ENCODE data around the gene PHF2. TPM values are rescaled to one million over a fixed set of nuclear protein-coding genes. Genes with fewer than 3 reads are reported as not detected.
"Not testable (repeated sequence)": the region's sequence is repeated elsewhere in the genome, so short reads cannot be mapped to it uniquely, and the experiment has no call there.

Gene PHF2
- total RNA-seq, 1 donor from 2014 or later, result 22.9 TPM

DNA sequence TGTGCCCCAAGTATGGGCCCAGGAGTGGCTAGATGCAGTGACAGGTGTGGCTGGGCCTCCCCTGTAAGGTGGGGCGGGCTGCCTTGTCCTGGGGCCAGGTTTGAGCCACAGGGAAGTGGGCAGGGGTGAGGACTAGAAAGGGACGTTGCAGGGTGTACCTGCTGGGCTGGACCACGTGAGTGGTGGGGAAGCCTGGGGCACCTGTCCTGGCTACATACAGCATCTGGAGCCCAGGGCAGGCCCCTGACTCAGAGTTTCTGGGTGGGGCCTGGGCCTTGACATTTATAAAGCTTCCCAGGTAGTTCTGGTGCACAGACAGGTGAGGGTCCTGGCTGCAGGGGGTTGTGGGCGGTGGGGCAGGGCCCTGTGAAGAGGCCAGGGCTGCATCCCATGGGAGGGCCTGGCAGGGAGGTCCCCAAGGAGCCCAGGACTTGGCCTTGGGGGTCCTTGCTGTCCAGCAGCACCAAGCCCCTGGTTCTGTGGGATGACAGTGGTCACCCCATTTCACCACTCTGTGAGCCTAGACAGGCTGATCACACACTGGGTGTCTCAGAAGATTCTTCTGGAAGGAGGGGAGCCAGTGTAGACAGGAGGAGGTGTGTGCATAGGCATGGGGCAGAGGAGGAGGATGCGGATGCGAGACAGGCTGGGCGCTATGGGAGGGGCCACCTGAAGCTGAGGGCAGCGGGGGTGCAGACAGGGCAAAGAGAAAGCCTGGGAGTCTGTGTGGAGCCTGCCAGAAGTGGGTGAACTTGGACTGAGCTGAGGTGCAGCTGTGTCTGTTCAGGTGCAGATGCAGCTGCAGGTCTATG lies 94.0 kb downstream of the PHF2 start:
- Mint-ChIP-seq H3K9me3 (ENCODE audit: unreplicated experiment) (peaks cover 4% of the 10 kb centered on the region), H3K27me3 (ENCODE audit: unreplicated experiment) (peaks cover 4% of the 10 kb centered on the region), H3K4me1 (ENCODE audit: low read depth, unreplicated experiment) (peaks cover 6% of the 10 kb centered on the region), H3K27ac (ENCODE audit: unreplicated experiment) (no peak overlapping the region), H3K36me3 (ENCODE audit: unreplicated experiment) (no peaks in the 10 kb centered on the region), H3K4me3 (ENCODE audit: unreplicated experiment) (no peak overlapping the region)
- DNase-seq, result peak; percentile 65
- TF ChIP-seq, protein P1, sequence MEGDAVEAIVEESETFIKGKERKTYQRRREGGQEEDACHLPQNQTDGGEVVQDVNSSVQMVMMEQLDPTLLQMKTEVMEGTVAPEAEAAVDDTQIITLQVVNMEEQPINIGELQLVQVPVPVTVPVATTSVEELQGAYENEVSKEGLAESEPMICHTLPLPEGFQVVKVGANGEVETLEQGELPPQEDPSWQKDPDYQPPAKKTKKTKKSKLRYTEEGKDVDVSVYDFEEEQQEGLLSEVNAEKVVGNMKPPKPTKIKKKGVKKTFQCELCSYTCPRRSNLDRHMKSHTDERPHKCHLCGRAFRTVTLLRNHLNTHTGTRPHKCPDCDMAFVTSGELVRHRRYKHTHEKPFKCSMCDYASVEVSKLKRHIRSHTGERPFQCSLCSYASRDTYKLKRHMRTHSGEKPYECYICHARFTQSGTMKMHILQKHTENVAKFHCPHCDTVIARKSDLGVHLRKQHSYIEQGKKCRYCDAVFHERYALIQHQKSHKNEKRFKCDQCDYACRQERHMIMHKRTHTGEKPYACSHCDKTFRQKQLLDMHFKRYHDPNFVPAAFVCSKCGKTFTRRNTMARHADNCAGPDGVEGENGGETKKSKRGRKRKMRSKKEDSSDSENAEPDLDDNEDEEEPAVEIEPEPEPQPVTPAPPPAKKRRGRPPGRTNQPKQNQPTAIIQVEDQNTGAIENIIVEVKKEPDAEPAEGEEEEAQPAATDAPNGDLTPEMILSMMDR (IDR thresholded peaks at IDR 0.05; ENCODE audit: partially characterized antibody, unreplicated experiment), result no peak

DNA sequence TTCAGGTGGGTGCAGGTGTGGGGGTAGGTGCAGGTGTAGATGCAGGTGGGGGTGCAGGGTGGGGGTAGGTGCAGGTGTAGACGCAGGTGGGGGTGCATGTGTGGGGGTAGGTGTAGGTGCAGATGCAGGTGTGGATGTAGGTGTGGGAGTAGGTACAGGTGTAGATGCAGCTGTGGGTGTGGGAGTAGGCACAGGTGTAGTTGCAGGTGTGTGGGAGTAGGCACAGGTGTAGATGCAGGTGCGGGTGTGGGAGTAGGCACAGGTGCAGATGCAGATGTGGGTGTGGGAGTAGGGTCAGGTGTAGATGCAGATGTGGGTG lies 94.6 kb downstream of the PHF2 start:
- peaks cover 6% of the 10 kb centered on the region for H3K4me1 Mint-ChIP-seq (ENCODE audit: low read depth, unreplicated experiment)
- H3K9me3 Mint-ChIP-seq (ENCODE audit: unreplicated experiment), result peaks cover 4% of the 10 kb centered on the region
- DNase-seq, result no peak
- no peaks in the 10 kb centered on the region for H3K36me3 Mint-ChIP-seq (ENCODE audit: unreplicated experiment)
- H3K27ac Mint-ChIP-seq (ENCODE audit: unreplicated experiment), result no peak overlapping the region
- TF ChIP-seq, protein P1 (IDR thresholded peaks at IDR 0.05; ENCODE audit: partially characterized antibody, unreplicated experiment), result no peak
- H3K27me3 Mint-ChIP-seq (ENCODE audit: unreplicated experiment), result peaks cover 4% of the 10 kb centered on the region
- H3K4me3 Mint-ChIP-seq (ENCODE audit: unreplicated experiment), result no peak overlapping the region

GRCh38 chr9:93672330-93673020 lies 96.1 kb downstream of the PHF2 start:
- H3K27me3 Mint-ChIP-seq (ENCODE audit: unreplicated experiment); H3K4me1 Mint-ChIP-seq (ENCODE audit: low read depth, unreplicated experiment); H3K27ac Mint-ChIP-seq (ENCODE audit: unreplicated experiment); DNase-seq; H3K4me3 Mint-ChIP-seq (ENCODE audit: unreplicated experiment); H3K36me3 Mint-ChIP-seq (ENCODE audit: unreplicated experiment); H3K9me3 Mint-ChIP-seq (ENCODE audit: unreplicated experiment): not testable (repeated sequence)

- no peak for DNase-seq
- H3K4me3 Mint-ChIP-seq (ENCODE audit: unreplicated experiment), result no peak overlapping the region
These were observed 96.8 kb downstream of the PHF2 start for GRCh38 chr9:93673021-93673838.

DNA sequence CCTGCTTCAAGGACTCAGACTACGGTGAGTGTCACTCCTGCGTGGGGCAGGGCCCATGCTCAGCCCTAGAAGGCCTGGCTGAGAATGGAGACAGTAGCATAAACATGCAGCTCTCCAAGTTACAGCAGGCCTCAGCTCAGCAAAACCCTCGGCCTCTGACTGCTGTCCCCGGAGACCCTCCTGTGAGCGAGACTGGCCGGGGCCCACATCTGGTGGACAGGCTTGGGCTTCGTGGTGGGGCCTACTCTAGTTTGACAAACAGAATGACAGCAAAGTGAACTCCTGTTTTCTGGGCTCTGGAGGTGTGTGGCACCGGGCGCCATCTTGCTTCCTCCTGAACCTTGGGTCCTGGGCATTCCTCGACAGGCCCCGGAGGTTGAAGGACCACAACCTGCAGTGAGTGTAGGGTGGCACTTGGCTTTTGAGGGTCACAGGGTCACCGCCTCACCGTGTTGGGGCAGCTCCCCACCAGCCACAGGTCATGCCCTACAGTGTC lies 97.5 kb downstream of the PHF2 start:
- H3K4me1 Mint-ChIP-seq (ENCODE audit: low read depth, unreplicated experiment), result no peaks in the 10 kb centered on the region
- no peak overlapping the region for H3K27ac Mint-ChIP-seq (ENCODE audit: unreplicated experiment)
- DNase-seq, result peak; percentile 35
- H3K36me3 Mint-ChIP-seq (ENCODE audit: unreplicated experiment), result no peaks in the 10 kb centered on the region
- H3K4me3 Mint-ChIP-seq (ENCODE audit: unreplicated experiment), result no peak overlapping the region
- TF ChIP-seq, protein P1 (IDR thresholded peaks at IDR 0.05; ENCODE audit: partially characterized antibody, unreplicated experiment), result no peak
- H3K9me3 Mint-ChIP-seq (ENCODE audit: unreplicated experiment), result peaks cover 4% of the 10 kb centered on the region
- H3K27me3 Mint-ChIP-seq (ENCODE audit: unreplicated experiment), result peaks cover 1% of the 10 kb centered on the region

More at GRCh38 chr9:93673021-93673838, 96.8 kb downstream of the PHF2 start:
- Mint-ChIP-seq H3K27ac (ENCODE audit: unreplicated experiment) (no peak overlapping the region), H3K27me3 (ENCODE audit: unreplicated experiment) (peaks cover 1% of the 10 kb centered on the region), H3K9me3 (ENCODE audit: unreplicated experiment) (peaks cover 5% of the 10 kb centered on the region), H3K4me1 (ENCODE audit: low read depth, unreplicated experiment) (peaks cover 3% of the 10 kb centered on the region), H3K36me3 (ENCODE audit: unreplicated experiment) (no peaks in the 10 kb centered on the region)
- TF ChIP-seq, protein P1 (IDR thresholded peaks at IDR 0.05; ENCODE audit: partially characterized antibody, unreplicated experiment), result no peak
